Suppressor macrophage (primary cell): ENCODE measurements around the gene EYA3.
"Not testable (repeated sequence)": the region's sequence is repeated elsewhere in the genome, so short reads cannot be mapped to it uniquely, and the experiment has no call there.

Experiments
- DNase-seq, 4 experiments: peaks; one replicate each; pipeline ENCODE4 v3.0.0-alpha.2; 2020 to 2022

The EYA3 gene

DNA sequence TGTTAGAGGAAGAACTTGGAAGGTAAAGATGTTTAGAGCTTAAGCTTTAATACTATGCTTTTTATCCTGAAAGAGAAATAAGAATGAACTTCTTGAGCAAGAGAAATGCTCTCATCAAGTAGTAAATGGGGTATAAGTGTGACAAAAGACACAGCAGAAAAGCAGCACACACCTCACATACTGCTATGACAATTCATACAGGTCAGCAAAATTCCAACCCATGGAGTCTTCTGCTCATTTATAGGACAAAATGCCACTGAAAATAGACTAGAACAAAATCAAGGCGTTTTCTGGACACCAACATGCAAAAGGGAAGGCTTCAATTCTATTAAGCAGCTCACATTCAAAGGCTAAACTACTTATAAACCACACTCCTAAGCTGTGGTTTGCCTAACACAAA lies 61.2 kb downstream of the EYA3 start:
- DNase-seq: no peak

DNA sequence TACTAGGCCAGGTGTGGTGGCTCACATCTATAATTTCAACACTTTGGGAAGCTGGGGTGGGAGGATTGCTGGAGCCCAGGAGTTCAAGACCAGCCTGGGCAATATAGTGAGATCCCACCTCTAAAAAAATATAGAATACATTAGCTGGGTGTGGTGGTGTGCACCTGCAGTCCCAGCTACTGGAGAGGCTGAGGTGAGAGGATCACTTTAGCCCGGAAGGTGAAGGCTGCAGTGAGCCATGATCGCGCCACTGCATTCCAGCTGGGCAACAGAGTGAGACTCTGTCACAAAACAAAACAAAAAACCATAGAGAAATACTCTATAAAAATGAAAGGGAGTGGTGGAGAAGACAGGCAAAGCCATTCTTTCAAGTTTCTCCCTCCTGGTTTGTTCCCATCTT lies 62.1 kb downstream of the EYA3 start:
- no peak for DNase-seq

DNA sequence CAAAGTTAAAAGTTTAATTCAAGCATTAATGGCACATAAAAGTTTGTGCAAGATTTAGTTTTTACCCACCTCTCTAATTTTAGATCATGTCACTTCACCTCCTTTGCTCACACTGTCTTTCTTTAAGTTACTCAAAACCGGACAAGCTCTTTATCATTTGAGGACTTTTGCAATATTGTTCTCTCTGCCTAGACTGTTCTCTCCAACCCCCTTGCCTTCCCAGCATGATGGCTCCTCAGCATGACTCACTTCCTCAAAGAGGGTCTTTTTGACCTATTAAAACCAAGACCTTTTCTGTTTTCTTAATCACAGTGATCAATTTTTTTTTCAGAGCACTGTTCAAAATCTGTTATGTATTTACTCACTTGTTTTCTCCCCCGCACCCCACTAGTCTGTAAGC lies 67.3 kb downstream of the EYA3 start:
- DNase-seq: no peak

DNA sequence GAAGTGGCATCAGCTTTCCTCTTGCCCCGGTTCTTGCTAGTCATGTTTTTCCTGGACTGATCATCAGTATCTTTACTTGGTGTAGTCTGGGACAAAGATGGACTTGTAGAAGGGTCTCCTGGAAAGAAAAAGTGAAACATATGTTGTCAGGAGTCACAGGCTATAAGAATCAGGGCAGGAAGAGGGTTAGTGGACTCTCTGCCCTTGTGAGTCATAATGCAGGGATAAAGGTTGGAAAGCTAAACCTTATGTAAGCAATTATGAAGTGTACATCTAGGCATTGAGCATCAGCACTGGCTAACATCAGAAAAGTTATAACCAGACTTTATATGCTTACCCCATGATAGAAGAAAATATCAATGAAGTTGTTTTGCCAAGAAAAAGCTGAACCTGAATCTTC lies 77.4 kb downstream of the EYA3 start:
- no peak for DNase-seq

DNA sequence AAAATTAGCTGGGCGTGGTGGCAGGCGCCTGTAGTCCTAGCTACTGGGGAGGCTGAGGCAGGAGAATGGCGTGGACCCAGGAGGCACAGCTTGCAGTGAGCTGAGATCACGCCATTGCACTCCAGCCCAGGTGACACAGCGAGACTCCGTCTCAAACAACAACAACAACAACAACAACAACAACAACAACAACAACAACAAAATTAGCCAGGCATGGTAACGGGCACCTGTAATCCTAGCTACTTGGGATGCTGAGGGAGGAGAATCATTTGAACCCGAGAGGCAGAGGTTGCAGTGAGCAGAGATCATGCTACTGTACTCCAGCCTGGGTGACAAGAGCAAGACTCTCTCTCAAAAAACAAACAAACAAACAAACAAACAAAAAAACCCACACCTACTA lies 85.3 kb downstream of the EYA3 start:
- not testable (repeated sequence) for DNase-seq

DNA sequence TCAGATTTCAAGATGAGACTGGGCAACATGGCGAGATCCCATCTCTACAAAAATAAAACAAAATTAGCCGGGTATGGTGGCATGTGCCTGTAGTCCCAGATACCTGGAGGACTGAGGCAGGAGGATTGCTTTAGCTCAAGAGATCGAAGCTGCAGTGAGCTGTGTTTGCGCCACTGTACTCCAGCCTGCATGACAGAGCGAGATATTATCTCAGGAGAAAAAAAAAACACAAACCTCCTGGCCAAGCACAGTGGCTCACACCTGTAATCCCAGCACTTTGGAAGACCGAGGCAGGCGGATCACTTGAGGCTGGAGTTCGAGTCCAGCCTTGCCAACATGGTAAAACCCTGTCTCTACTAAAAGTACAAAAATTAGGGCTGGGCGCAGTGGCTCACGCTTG lies 85.8 kb downstream of the EYA3 start:
- DNase-seq: no peak

DNA sequence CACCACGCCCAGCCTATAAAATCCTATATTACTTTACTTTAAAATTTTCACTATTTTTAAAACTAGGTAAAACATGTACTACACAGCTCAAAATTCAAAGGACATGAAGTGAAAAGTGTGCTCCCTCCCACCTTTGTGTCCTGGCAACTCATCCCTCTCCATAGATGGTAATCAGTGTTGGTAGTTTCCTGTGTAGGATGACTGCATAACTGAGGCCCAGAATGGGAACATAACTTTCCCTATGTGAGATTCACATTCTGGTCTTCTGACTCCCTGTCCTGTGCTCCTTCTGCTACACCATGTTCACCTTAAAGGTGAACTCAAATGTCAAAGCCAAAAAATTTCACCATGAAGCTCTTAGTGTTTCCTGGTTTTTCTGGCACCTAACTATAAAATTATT lies 89.4 kb downstream of the EYA3 start:
- DNase-seq: no peak

DNA sequence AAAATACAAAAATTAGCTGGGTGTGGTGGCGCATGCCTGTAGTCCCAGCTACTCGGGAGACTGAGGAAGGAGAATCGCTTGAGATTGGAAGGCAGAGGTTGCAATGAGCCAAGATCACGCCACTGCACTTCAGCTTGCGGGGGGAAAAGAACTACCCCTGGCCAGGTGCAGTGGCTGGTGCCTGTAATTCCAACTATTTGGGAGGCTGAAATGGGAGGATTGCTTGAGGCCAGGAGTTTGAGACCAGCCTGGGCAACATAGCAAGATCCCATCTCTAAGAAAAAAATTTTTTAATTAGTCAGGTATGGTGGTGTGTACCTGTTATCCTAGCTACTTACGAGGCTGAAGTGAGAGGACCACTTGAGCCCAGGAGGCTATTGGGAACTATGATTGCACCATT lies 93.9 kb downstream of the EYA3 start:
- DNase-seq: not testable (repeated sequence)

DNA sequence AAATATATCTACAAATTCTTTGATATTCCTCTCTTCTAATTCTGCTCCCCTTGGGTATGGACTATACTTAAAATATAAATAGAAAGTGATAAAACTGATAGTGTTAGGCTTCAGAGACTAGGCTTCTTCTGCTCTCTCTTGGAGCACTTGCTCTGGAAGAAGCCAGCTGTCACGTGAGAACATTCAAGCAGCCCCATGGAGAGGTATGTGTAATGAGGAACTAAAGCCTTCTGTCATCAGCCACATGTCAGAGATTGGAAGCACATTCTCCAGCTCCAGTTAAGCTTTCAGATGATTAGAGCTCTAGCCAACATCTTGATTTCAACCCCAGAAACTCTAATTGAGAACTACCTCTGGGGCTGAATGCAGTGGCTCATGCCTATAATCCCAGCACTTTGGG lies 94.3 kb downstream of the EYA3 start:
- DNase-seq: peak; percentile 66 to 86 (median 78)

DNA sequence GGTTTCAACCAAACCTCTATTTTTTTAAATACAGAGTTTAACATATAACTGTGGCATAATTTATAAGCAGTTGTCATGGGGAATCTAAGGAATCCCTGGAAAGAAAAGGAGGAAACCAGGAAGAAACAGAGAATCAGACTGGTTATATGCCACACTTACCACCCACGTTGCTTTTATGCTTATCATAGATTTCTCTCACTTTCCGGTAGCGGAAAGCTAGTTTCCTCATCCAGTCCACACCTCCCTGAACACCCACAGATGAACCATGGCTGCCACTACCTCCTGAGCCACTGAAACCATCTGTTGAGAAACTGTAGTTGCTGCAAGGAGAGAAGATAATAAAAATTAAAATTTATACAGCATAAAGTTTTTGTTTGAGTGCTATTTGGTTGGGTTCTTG lies 95.2 kb downstream of the EYA3 start:
- peak; percentile 56 to 77 (median 68) for DNase-seq

DNA sequence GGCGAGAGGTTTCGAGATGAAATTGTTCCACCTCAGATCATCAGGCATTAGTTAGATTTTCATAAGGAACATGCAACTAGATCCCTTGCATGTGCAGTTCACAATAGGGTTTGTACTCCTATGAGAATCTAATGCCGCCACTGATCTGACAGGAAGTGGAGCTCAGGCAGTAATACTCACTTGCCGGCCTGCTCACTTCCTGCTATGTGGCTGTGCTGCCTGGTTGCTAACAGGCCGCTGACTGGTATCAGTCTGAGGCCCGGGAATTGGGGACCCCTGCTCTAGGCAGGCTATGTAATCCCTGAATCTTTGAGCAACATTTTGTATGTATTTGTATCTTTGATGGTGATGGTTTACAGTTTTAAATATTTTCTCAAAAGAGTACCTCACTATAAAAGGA lies 96.1 kb downstream of the EYA3 start:
- DNase-seq: peak; percentile 34 to 63 (median 58)

DNA sequence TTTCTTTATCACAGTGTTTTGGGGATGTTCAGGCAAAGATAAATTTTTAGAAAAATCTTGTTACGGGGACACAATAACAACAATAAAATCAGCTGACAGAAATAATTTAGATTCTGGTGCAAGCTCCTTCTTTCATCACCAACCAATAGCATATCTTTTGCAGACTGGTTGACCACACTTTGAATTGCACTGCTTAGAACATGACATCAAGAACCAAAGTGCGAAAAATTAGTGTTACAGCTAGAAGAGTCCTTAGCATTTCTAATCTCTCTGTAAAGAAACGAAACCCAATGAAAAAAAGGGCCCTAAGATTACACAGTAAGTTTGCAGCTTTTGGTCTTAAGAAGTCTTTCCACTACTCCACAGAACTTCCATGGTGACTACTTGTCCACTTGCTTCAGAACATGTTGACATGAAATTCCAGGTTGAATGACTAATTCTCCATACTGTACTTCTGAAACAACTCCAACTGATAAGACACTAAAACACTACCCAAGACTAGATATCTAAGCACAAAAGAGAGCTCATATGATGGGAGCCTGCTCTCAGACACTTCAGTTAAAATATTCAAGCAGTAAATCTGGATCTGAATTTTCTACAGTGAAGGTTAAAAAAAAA lies 97.4 kb downstream of the EYA3 start:
- DNase-seq: no peak

DNA sequence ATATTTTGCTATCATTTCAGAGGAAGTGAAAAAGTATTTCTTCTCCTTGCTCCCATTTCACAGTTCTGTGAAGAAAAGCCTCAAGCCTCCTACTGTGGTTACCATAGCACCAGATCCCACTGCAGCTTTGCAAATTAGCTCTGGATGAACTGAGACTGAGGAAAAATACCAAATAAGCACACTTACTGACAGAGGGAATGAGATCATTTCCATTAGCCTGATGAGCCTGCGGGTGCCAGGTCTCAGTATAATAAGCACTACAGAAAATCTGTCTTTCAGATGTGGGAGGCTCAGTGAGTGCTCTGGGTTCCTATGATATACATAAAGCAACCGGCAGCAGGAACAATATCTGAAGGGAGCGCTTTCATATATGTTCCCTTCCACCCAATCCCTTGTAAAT lies 107.3 kb downstream of the EYA3 start:
- no peak for DNase-seq

DNA sequence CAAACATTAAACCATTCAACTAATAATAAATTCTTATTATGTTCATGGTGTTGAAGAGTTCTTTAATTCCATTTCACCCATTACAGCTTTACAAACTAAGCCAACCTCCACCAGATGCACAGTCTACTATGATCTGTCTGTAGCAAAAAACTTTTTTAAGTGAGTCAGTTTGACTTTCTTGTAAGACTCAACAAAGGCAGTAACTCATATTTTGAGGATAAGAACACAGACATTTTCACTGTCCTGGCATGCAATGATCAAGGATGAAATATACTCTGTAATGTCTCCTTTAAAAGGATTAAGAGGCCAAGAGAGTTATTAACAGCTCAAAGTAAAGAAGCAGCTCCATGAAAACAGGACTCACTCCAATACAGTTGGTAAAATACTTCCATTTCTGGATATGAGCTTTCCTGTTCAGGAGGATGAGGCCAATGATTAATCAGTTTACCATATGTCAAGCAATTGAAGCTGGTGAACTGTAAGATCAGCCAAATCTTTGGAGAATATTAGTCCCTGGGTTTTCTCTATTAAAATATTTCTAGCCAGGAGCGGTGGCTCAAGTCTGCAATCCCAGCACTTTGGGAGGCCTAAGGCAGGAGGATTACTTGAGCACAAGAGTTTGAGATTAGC lies 108.1 kb downstream of the EYA3 start:
- no peak for DNase-seq

DNA sequence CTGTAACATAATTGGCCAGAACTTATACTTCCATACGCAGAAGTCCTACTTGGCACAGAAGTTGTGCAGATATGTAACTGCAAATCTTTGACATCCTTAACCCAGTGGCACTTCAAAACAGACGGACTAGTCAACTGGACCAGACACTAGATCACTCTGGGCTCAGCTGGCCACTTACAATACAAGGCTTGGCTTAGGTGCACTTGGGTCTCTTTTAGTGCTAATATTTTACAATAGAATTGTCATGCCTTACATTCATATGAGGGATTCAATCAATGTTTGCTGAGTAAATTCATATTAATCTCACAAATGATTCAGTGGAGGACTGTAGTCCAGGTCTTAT lies 108.6 kb downstream of the EYA3 start:
- DNase-seq: no peak

DNA sequence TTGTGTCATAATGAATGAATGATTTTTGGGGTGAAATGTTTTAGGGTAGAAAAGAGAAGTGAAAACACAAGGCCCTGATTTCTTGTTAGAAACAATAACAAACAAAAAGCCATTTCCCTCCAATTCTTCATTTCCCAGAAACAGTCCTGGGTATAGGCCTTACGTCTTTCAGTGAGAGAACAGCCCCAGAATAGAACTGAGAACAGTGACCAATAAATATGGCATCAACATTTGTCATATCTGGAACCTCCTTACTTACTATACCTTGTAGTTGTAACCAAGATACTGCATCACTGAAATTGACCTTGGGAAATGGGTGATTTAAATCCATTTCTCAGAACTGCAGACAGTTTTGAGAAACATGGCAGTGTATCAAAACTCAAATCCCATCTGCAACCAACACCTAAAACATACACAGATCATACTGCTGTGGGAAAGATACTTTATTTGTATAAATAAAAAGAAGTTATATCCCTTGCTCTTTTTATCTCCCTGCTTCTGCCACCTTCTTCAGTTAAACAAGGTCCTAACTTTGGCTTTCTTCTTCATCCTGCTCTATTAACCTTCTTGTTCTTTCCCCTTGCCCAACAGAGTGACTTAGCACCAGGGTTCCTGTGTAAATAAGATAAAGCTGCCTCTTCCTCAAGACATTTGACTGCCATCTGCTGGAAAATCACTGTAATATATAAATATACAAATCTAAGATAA lies 109.1 kb downstream of the EYA3 start:
- DNase-seq: peak; percentile 39 to 86 (median 70)

DNA sequence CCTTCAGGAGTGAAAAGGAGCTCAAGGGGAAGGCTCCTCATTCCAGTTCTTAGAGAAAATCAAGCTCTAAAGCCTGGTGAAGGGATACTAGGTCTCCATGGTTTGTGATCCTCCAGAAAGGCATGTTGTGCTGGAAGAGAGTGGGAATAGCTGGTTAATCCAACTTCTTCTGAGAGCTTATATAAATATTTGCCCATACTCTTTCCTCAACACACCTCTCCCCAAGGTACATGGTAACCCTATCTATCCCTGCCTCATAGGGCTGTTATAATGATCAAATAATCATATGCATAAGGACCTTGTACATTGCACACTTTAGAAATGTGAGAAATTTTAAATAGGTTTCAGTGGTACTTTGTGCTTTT lies 114.0 kb downstream of the EYA3 start:
- DNase-seq: no peak

DNA sequence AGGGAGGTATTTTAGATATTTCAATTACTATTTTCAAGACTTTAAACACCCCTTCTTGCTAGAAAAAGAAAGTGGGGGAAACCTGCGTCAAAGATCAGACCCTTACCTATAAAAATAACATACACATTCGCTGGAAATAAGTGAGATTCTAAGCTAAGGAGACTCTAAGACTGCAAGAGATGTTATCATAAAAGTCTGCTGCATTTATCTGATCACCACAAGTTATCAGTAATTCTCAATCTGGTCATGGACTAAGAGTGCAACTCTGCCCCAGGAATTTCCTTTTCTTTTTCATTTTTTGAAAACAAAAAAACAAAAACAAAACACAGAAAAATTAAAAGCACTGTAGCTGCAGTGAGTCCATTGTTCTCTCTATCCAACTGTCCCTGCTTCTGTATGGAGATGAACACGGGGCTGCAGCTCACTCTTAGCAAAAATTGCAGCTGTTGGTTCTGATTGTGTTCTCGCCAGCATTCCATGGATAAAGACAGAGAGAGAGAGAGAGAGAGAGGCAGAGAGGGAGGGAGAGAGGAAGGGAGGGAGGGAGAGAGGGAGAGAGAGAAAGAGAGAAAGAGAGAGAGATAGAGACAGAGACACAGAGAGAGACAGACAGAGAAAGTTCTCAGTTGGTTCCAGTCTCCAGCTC lies 114.5 kb downstream of the EYA3 start:
- DNase-seq: no peak

DNA sequence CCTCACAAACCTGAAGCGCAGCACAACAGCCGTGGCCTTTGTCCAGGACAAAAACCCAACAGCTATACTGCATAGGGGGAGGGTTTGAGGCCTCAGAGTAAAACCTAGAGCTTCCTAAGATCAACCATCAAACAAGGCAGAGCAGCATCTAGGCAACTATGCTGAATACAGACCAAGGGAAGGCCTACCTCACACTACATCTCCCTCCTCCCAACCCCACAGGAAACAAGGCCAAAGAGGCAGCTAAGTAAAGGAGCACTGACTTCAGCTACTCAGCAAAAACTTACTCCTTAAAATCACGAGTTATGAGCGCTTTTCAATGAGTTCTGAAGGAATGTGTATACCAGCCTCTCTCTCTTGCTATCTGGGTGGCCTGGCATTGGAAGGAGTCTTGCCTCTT lies 116.3 kb downstream of the EYA3 start:
- DNase-seq: no peak

DNA sequence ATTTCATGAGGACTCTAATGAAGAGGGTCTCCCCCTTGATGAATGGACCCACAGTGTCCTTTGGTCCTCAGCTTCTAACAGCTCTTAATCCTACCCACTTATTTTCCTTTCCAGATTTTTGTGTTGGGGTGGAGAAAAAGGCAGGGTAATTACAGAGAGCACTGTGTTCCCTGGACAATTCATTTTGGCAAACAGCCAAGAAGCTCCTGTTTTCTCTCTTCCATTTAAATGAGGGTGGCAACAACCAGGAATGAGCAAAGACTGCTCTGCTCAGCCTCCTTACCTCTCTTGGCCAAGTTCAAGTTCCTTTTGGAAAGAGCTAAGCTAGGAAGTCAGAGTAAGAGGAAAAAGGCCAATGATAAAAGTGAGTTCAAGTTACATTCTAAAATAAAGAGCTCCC lies 116.7 kb downstream of the EYA3 start:
- DNase-seq: no peak

DNA sequence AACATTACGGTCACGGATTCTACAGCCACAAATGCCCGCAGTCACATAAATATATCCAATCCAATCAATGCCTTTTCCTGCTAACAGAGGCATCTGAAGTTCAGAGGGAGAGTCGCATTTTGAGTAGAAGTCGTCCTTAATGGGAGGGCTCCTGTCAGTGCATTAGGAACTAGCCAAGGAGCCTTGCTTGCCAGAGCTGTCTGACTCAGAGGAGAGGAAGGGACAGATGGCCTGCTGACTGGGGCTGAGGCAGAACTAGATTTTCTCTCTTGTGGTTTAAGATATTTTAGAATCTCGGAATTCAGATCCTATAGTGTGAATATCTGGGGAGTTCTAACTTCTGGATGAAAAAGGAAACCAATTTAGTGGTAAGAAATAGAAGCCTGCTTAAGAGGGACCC lies 118.0 kb downstream of the EYA3 start:
- no peak for DNase-seq

DNA sequence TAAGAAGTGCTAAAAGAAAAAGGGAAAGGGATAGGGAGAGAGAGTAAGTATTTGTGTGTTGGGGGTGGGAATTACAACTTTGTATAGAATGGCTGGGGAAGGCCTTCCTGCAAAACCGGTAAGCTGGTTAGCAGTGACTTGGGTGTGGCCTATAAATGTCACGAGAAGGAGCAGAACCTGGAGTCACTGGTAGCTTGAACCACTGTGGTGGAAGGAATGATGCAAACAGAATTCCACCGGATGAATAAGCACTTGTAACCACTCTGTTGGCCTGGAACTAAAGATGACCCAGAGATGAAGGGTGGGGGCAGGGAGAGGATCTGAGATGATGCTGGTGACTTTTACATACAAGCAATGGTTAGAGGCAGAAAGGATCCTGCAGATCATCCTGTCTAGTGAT lies 119.7 kb downstream of the EYA3 start:
- DNase-seq: no peak

DNA sequence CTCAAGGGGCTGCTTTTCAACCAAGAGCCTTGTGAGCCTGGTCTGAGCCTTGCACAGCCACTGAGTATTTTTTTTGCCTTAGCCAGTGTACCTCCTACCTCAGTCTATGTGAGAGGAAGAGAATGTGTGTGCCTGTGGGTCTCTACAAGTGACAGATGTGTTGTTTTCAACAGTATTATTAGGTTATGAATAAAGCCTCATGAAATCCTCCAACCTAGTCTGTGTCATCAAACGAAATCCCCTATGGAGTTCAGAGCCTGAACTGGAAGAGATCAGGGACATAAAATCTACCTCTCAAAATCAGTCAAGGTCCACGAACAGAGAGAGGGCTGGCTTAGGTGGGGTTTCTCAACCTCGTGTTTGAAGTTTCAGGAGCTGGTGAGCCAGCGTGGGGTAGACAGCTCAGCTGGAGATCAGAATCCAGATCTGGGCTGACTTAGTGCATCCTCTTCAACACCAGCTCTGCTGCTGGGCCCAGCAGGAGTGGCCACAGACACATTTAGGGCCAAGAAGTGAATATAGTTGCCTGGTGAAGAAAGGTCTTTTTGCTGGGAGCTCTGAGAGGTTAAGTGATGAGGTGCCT lies 120.4 kb downstream of the EYA3 start:
- no peak for DNase-seq
